Measurements from ENCODE around the gene POLR1A.

Gene POLR1A

DNA sequence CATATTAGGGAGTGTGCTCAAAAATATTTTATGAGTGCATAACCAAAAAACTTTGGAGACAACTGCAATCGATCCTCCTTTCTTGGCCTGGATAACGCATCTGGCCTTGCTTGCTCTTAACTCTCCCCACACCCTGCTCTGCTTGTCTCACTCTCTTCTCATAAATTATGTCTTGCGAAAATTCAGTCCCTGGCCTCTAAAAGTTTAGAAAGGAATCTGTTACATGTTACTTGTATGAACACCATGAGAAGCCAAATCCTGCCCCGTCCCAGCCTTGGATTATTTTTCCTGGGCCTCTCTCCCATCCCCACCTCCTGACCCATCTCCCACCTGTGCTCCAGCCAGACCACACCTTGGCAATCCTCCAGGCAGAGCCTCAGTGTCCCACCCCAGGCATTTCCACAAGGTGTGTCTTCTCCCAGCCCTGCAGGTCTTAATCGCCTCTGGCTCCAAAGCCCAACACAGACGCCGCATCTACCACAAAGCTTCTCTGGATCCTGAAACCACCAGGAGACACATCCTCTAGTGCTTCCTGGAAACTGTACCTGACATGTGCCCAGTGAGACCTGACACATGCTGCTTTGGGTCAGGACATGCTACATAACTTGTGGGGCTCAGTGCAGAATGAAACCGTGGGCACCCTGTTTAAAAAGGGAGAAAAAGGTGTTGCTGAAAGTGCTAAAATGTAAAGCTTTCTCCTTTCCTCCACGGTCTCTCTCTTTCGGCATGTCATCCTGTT lies 117.3 kb downstream of the POLR1A start:
- Histone ChIP-seq H3K9me3 (ENCODE audit: control insufficient read depth, insufficient read depth, low read depth, low read length) (no peaks in the 10 kb centered on the region), H3K4me1 (ENCODE audit: control insufficient read depth, insufficient read depth, low read length) (no peaks in the 10 kb centered on the region), H3K4me3 (ENCODE audit: low read depth, low read length) (no peak overlapping the region), H3K27ac (ENCODE audit: extremely low read depth, low read depth, low read length) (no peak overlapping the region), H3K36me3 (ENCODE audit: control insufficient read depth in 2 of 2, insufficient read depth in 1 of 2, low read length in 2 of 2) (no peaks in the 10 kb centered on the region)
- POLR2A ChIA-PET = interaction anchor here (0.8 kb wide), 1 partner anchor 28 kb away, joined by 3 read pairs; no protein-coding TSS in a partner anchor
- CTCF ChIA-PET = interaction anchor here (1.0 to 1.5 kb wide), 2 partner anchors 50 to 161 kb away, joined by 3 to 7 read pairs; no protein-coding TSS in a partner anchor
- TF ChIP-seq IKZF3 (tag by site-specific recombination; IDR thresholded peaks at IDR 0.05) = no peak
- no peak for TF ChIP-seq MEIS1 (CRISPR knock-in tag; IDR thresholded peaks at IDR 0.05; ENCODE audit: borderline replicate concordance)
- TF ChIP-seq OSR2 (tag by site-specific recombination; IDR thresholded peaks at IDR 0.05) = no peak
- TF ChIP-seq ZNF518A (tag by site-specific recombination; conservative IDR thresholded peaks at IDR 0.05; ENCODE audit: low read depth) = no peak
- TF ChIP-seq ZNF133 (tag by site-specific recombination; IDR thresholded peaks at IDR 0.05) = no peak
- TF ChIP-seq ZIC2 (tag by site-specific recombination; IDR thresholded peaks at IDR 0.05) = no peak
- TF ChIP-seq ZNF169 (tag by site-specific recombination; IDR thresholded peaks at IDR 0.05) = no peak
- TF ChIP-seq ZNF426 (tag by site-specific recombination; IDR thresholded peaks at IDR 0.05) = no peak
- TF ChIP-seq HIC1 (tag by site-specific recombination; IDR thresholded peaks at IDR 0.05) = no peak
- TF ChIP-seq ZNF626 (tag by site-specific recombination; IDR thresholded peaks at IDR 0.05) = no peak
- TF ChIP-seq ZNF624 (tag by site-specific recombination; IDR thresholded peaks at IDR 0.05) = no peak
- no peak for TF ChIP-seq ZNF747 (tag by site-specific recombination; IDR thresholded peaks at IDR 0.05)
- no peak for TF ChIP-seq ZSCAN30 (tag by site-specific recombination; IDR thresholded peaks at IDR 0.05)
- no peak for TF ChIP-seq ZNF239 (tag by site-specific recombination; IDR thresholded peaks at IDR 0.05)
- TF ChIP-seq OVOL3 (tag by site-specific recombination; IDR thresholded peaks at IDR 0.05) = no peak
- TF ChIP-seq ZNF202 (tag by site-specific recombination; IDR thresholded peaks at IDR 0.05; ENCODE audit: borderline replicate concordance) = no peak
- no peak for TF ChIP-seq ATF2 (tag by site-specific recombination; IDR thresholded peaks at IDR 0.05; ENCODE audit: low read depth)
- TF ChIP-seq REPIN1 (tag by site-specific recombination; IDR thresholded peaks at IDR 0.05; ENCODE audit: low read depth) = no peak
- TF ChIP-seq ZNF623 (tag by site-specific recombination; IDR thresholded peaks at IDR 0.05) = no peak
